Mucosa of descending colon (tissue), 3 donors: ENCODE measurements around the gene CTSC. TPM values are rescaled to one million over a fixed set of nuclear protein-coding genes. Genes with fewer than 3 reads are reported as not detected.

Source experiments
- ATAC-seq: fragments of 200-7000 bp; cut with Tn5 transposase; one replicate; pipeline ENCODE4 v1.9.1; 2020; ENCODE audit warnings: mild to moderate bottlenecking, moderate library complexity
- DNase-seq, 3 donors: peaks; one replicate each; pipeline ENCODE4 v3.0.0-alpha.2; 2020
- H3K36me3 ChIP-seq: fragments of 200-600 bp; one replicate; pipeline ENCODE4 v1.8.0; 2021; ENCODE audit warnings: low read depth, mild to moderate bottlenecking
- H3K4me1 ChIP-seq: fragments of 200-600 bp; one replicate; pipeline ENCODE4 v1.8.0; 2021; ENCODE audit warnings: low read depth, mild to moderate bottlenecking
- H3K4me3 ChIP-seq: fragments of 200-600 bp; one replicate; pipeline ENCODE4 v1.8.0; 2021; ENCODE audit warnings: mild to moderate bottlenecking
- H3K9me3 ChIP-seq: fragments of 200-600 bp; one replicate; pipeline ENCODE4 v1.8.0; 2021; ENCODE audit warnings: mild to moderate bottlenecking
- CTCF ChIP-seq: fragments of 200-600 bp; IDR thresholded peaks from one replicate; pipeline ENCODE4 v1.8.0; 2022; ENCODE audit warnings: antibody characterized with exemption, mild to moderate bottlenecking
- intact Hi-C, 2 donors: fragments of 100-400 bp; cut with DNase I in 1 of 2; cut with micrococcal nuclease in 1 of 2; formaldehyde crosslinking; loops; one replicate each; pipeline versions ENCODE4 v1.11.0 to v1.11.1; 2022; cut with DNase I, micrococcal nuclease
- total RNA-seq, 3 donors: library from RNA; stranded (reverse); fragmentation: NEBNext Ultra II Directional in 2 of 3; extraction: Animal tissue kit (Norgen Biotek cat#: 25700) in 2 of 3; gene quantifications; one replicate each; pipeline versions ENCODE4 v1.2.1 to v1.2.4, GENCODE V29; 2021 to 2023
- donor health status: DM: no; HTN: no; CAD: no; lungs with moderate emphysema.
- donor health status: DM: no; HTN: no; CAD: no.
- donor health status: DM: no; HTN: yes; CAD: no.

Gene CTSC
- total RNA-seq, 3 donors from 2014 or later: 74.7 to 131 (median 82.3) TPM

- no peak for ATAC-seq
- Histone ChIP-seq H3K9me3 (no peaks in the 10 kb centered on the region), H3K36me3 (no peaks in the 10 kb centered on the region), H3K4me1 (no peaks in the 10 kb centered on the region), H3K4me3 (no peak overlapping the region)
- no peak for TF ChIP-seq CTCF
- no peak for DNase-seq
- intact Hi-C loops: no loop called here
These were observed 14.6 kb upstream of the CTSC start for GRCh38 chr11:88352139-88352538.

GRCh38 chr11:88348870-88349269, 11.3 kb upstream of the CTSC start:
- ATAC-seq: no peak

GRCh38 chr11:88345949-88346348, 8.4 kb upstream of the CTSC start:
- DNase-seq (no peak), ATAC-seq (no peak)
- Histone ChIP-seq H3K36me3 (no peaks in the 10 kb centered on the region), H3K4me1 (no peaks in the 10 kb centered on the region), H3K4me3 (no peak overlapping the region), H3K9me3 (no peaks in the 10 kb centered on the region)
- TF ChIP-seq CTCF: no peak
- intact Hi-C loops: no loop called here

More at GRCh38 chr11:88348870-88349269, 11.3 kb upstream of the CTSC start:
- H3K9me3 ChIP-seq: no peaks in the 10 kb centered on the region
- no peak for TF ChIP-seq CTCF
- H3K36me3 ChIP-seq: no peaks in the 10 kb centered on the region
- no peak for DNase-seq
- H3K4me1 ChIP-seq: no peaks in the 10 kb centered on the region
- H3K4me3 ChIP-seq: no peak overlapping the region
- intact Hi-C loops: no loop called here

GRCh38 chr11:88345408-88345807, 7.9 kb upstream of the CTSC start:
- Histone ChIP-seq H3K36me3 (no peaks in the 10 kb centered on the region), H3K4me1 (no peaks in the 10 kb centered on the region), H3K9me3 (no peaks in the 10 kb centered on the region), H3K4me3 (no peak overlapping the region)
- no peak for TF ChIP-seq CTCF
- ATAC-seq (no peak), DNase-seq (no peak)
- intact Hi-C loops: no loop called here

GRCh38 chr11:88344869-88345268, 7.3 kb upstream of the CTSC start:
- TF ChIP-seq CTCF: no peak
- Histone ChIP-seq H3K4me3 (no peak overlapping the region), H3K36me3 (no peaks in the 10 kb centered on the region), H3K4me1 (no peaks in the 10 kb centered on the region), H3K9me3 (no peaks in the 10 kb centered on the region)
- no peak for ATAC-seq
- no peak for DNase-seq
- intact Hi-C loops: no loop called here
